ENCODE results near the gene GPC3.

Gene GPC3

DNA sequence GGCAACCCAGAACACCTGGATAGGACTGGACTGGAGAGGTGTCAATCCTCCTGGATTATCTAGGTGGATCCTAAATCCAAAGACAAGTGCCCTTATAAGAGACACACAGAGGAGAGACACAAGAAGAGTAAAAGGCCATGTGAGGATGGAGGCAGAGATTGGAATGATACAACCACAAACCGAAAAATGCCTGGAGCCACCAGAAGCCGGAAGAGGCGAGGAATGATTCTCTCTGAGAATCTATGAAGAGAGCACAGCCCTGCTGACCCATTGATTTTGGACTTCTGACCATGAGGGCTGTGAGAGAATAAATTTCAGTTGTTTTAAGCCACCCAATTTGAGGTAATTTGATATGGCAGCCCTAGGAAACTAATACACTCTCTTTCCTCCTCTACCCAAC is 20.1 kb downstream of the GPC3 start:
- DNase-seq: no peak

DNA sequence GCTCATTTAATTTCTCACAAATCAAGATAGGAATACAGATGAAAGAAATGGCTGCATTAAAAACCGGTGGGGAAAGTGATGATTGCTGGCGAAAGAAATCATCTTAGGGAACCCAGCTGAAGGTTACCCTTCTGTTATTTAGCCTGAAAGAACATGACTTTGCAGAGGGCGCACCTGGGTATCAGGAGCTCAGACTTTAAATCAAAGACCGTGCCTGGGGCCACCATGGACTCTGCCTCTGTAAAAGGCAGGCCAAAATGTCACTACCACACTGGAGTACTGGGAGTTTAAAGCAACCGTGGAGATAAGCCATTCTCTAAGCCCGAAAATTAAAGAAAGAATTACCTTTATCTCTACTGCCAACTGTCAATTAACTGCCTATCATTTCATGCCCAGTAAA is 24.3 kb downstream of the GPC3 start:
- DNase-seq: no peak

DNA sequence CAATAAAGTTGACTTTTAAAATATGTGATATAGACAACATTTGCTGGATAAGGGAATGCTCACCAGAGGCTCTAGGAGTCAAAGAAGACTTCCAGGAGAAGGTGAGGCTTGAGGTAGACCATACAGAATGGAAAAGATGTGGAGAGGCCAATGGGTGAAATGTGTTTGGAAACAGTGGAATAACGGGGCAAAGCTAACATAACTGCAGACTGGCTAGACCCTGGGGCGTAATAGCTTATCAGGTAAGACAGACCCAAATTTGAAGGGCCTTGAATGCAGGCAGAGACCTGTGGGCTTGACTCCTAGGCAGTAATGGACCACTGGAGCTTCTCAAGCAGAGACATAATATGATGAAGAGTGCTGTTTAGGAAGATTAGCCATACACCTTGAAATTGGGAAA is 25.4 kb downstream of the GPC3 start:
- DNase-seq: no peak

DNA sequence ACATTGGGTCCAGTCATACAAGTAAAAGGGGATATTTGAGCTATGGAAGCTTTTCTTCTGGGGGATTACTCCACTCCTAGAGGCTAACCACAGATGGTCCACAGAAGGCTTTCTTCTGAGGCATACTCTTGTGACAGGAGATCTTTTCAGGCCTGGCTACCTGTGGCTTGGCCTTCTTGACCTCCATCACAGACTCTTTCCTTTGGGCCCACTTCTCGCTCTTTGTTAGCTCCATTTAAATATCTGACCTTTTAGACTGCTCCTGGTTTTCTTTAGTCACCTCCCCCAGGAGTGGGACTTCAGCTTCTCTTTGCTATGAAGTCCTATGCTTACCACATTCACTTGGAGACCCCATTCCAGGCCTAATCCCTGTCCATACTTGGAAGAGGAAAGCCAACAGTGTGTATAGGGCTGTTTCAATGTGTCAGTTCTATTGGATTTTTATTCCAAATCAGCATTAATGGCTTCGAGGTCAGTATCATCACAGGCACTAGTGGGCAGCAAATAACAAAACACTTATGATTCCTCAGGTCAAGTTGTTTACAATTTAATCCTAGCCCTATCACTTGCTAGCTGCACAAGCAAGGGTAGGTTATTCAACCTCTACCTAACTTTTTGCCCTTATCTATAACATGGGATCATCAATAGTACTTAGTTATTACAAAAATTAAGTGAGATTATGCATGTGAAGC is 26.3 kb downstream of the GPC3 start:
- no peak for DNase-seq

DNA sequence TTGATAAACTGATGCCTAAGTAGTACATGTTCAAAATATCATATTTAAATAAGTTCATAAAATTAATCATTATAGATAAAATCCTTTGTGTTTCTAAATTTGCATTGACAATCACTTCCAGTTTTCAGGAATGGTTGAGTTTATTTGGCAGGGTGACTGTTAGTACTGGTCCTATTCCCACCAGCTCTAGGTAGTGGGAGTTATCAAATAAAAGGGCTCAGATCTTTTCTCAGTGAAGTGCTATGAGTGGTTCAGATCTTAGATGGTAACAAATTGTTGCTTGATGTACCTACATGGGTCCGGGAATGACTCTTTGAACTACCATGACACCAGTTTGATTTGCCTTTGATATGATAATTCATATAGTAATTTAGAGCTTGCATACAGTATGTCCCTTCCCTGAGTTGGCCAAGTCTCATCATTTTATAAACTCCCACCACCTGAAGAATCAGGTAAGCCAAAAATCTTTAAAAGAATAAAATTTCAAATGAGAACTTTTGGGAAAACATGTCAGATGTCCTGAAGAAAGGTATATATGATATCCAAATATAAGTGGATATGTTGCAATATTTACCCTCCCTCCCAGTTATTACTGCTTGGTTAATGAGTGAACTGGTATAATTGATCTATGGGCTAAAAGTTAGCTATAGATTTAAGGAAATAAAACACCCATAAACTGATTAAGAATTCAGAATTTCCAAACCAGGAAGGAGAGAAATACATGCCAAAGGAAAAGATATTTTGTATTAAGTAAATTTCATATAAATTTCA is 28.6 kb downstream of the GPC3 start:
- no peak for DNase-seq

DNA sequence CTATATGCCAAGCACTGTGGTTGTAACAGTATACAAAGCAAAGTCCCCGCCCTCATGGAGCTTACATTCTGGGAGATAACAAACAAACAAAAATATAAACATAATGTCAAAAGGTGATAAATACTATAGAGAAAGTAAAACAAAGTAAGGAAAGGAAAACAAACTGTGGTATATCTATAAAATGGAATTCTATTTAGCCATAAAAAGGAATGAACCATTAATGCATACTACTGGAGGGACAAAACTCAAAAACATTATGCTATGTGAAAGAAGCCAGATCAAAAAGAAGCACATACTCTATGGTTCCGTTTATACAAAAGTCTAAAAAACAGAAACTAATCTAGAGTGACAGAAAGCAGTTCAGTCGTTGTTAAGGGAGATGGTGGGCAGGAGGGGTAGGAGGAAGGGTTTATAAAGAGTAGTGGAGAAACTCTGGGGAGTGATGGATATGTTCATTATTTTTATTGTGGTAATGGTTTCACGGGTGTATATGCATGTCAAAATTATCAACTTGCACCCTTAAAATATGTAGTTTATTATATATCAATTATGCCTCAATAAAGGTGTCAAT is 31.5 kb downstream of the GPC3 start:
- DNase-seq: no peak

DNA sequence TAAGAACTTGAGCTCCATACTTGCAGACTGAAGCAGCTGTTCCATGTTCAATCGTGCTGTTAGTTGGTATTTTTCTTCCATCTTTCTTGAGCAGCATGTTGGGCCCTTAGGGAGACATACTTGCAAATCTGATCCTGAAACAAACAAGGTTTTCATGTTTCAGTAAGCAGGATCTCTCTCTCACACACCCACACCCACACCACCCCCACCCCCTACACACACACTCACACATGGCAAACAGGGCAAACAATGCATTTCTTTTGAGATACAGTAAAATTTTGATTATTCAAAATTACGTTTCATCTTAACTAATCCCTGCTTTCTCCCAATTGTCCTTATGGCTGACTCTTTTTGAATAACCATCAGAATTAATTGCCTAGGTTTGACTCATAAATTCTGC is 32.3 kb downstream of the GPC3 start:
- DNase-seq: no peak

DNA sequence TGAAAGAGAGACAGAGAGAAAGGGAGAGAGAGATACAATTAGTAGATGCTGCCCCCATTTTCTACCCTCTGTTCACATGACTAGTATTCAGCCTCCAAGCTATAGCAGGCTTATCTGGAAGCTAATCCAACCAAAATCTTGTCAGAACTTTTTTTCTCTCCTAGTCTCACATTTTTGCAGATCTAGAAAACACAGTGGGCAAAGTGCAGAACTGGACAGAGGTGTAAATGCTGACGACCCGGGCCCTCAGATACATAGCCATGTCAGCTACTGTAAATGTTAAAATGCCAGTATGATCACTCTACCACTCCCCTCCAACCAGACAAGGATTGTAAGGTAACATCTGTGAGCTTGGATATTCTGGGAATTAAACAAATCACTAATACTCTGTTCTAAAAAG is 34.3 kb downstream of the GPC3 start:
- no peak for DNase-seq

DNA sequence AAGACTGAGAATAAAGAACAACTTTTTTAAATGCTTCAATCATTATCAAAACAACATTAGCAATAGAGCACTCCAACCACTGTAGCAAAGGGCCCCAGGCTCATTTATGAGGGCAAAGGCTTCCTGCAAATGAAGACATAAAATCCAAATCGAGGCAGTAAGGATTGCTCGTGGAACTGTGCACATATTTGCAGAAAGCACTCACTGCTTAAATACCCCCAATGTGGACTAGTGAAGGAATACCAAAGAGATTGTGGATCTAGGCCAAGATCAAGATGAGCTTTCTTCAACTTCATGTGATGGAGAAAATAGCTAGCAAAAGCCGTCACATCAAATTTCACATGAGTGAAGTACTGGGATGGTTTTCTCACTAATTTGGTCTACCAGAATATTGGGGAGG is 35.2 kb downstream of the GPC3 start:
- no peak for DNase-seq

DNA sequence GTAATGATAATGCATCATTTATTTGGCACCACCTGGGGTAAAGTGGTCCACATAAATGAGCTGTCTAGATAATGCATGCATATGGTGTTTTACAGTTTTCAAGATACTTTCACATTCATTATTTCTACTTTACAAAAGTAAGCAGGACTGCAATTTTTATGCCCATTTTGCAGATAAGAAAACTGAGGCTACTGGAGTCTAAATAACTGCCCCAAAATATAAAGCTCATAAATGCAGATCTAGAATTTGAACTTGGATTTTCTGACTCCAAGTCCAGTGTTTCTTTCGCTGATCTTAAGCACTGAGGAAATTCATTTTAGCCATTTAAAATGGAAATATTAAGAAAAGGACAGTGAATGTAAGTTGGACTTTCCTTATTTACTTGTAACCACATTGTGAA is 36.5 kb downstream of the GPC3 start:
- DNase-seq: no peak

DNA sequence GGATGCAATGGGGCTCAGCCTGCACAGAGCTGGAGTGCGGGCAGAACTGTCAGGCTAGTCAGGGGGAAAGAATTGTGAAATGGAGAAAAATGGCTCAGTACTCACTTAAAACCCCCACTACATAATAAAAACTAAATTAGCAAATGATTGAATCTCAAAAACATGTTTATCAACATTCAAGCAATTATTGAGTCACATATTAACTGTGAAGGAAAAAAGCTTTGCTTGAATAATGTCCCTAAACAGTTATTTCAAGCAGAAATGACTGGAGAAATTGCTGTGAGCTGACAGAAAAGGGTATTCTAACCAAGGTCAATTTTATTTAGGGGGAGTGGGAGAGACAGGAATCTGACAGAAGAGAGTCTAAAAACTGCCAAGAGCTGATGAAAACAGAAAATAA is 37.4 kb downstream of the GPC3 start:
- no peak for DNase-seq

DNA sequence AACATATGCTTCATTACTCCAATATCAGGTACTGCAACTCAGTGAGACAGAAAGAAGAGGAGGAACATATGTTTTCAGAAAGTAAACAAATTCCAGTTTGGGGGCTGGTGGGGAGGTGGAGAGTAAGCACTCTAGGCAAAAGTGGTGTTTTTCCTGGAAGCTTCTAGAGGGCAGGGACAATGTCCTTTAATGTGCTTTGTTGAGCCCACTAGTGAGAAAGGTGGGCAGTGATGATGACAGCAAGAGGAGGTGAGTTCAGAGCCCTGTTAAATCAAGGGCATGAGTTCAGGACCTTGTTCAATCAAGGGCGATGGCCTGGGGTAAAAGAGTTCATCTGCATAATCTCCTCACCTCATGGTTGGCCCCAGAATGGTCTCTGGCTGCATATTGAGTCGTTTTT is 38.4 kb downstream of the GPC3 start:
- no peak for DNase-seq

DNA sequence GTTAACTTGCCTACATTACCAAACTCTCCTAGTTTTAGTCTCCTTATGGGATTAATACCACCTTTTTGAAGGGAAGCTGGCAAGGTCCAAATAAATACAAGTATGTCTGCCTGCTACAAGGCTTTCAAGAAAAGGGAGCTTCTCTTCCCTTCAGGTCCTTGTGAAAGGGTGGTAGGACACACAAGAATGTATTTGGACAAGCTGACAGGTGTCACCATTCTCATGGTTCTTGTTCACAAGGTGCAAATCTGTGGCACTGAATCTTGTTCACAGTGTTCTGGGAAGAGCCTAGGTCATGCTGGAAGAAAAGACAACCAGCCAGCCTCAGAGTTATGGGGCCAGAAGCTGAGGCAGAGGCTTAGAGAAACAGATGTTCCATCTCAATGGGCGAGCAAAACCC is 41.9 kb downstream of the GPC3 start:
- DNase-seq: no peak

DNA sequence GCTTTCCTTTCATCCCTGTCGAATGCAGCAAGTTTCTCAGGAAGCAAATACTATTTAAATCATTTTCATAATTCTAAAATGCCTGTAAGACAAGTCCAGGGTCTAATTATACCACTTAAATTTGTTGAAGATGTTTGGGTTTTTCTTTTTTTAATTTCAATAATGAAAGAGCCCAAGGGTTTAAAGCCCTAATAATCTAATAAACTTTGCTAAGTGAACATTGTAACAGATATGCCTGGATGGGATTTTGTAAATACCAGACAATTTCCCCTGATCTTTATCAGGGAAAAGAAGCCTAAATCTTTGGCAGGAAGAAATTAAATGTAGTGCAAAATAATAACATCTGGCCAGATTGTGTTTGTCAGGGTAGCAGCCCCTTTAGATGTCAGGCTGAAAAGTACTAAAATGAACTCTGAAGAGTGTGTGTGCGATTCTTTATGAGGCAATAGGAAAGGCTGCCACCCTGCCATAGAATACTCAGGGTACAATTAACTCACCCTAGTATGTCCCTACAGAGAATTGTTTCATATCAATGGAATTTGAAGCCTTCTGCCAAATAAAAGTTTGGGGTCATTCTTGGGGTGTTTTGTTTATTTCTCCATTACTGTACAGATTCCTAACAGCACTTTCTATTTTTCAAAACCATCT is 45.6 kb downstream of the GPC3 start:
- no peak for DNase-seq

DNA sequence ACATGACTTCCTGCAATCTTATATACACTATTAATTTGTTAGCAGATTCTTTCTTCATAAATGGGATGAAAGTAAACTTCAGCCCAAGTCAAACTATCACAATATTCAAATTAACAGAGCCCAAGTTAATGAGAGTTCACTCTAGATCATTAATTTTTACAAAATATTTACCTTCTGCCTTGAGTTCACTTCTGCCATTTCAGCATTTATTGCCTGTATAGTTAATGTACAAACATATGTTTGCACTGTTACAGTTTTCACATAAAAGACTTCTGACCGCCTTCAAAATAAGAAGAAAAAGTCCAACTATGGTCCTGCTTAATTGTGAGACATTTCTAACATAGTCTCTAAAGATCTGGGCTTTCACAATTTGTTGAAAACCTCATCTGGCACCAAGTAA is 46.9 kb downstream of the GPC3 start:
- DNase-seq: no peak

DNA sequence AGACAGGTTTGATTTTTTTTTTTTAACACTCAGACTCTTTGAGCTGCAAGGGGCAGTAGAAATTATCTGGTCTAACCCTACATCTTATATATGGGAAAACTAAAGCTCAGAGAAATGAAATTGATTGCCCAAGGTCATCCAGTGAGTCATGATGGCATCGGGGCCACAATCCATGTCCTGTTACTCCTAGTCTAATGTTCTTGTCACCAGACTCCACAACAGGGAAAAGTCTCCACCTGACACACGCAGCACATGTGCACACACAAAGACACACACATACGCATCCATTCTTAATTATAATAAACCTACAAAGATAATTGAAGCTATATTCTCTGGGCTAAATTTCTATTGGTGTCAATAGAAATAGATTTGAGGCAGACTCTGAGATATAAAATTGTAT is 48.4 kb downstream of the GPC3 start:
- DNase-seq: no peak

DNA sequence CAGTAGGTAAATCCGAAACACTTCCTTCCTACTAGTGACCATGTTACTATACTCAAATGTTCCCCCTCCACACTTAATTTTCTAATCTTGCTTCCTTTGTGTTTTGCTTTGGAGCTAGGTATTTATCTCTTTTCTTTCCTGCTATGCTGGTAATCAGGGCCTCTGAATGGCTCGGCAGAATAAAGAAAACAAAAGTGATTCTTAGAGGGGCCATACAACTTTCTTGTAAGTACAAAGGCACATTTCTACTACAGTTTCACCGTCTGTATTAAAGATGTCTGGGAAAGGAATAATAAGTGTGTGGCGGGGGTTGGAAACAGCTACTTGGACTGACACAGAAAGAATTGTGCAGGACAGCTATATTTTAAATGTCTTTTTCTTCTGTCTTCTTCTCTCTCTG is 50.3 kb downstream of the GPC3 start:
- no peak for DNase-seq

DNA sequence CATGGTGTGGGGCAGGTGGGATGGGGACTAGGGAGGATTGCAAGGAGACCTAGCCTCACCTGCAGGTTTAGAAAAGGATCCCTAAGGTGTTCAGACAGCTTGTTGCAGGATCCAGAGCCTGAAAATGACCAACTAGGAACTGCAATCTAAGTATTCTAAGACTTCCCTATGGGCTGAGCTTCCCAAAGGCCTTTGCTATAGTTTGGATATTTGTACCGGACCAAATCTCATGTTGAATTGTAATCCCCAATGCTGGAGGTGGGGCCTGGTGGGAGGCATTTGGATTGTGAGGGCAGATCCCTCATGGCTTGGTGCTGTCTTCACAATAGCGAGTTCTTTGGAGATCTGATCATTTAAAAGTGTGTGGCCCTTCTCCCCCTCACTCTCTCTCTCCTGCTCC is 52.1 kb downstream of the GPC3 start:
- no peak for DNase-seq

DNA sequence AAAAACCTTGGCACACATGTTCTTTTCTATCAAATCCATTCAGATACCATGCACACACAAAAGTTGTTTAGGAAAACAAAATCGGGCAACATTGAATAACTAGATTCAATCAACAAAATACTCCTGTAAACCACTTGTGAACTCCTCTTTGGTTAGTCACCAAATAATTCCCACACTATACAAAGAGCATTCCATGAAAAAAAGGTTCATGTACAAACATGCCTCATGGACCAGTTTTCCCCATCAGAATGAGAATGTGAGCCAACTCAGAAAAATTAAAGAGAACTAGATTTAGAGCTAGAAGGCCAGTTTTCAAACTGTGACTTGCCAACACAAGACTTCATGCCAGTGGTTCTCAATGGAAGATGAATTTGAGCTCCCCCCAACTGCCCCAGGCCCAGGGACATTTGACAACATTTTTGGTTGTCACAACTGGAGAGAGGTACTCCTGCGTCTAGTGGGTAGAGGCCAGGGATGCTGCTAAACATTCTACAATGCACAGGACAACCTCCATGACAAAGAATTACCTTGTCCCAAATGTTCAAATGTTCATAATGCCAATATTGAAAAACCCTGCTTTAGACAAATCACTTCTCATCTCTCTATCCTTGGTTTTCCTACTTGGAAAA is 55.4 kb downstream of the GPC3 start:
- DNase-seq: no peak

DNA sequence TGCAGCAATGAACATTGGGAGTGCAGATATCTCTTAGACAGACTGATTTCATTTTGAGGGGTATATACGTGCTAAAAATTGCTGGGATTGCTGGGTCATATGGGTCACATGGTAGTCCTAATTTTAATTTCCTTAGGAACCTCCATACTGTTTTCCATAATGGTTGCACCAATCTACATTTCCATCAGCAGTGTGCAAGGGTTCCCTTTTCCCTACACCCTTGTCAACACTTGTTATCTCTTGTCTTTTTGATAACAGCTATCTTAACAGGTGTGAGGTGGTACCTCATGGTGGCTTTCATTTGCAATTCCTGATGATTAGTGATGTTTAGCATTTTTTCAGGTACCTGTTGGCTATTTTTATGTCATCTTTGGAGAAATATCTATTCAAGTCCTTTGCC is 57.0 kb downstream of the GPC3 start:
- DNase-seq: no peak

DNA sequence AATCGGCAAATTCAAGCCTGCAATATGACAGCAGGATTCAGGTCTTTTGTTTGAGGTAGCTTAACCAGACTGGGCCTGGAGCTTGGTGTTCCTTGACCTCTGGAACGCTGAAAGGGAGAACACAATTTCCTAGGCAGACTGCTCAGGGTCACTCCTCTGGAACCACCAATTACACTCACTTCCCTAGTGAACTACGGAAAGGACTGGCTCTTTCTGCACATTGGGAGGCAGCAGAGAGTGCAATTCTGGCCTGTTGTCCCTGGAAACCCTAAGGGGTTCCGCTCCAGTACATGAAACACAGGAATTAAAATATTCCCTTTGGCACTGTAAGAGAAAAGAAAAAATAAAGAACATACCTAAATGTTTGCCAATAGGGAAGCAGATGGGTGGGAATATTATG is 58.6 kb downstream of the GPC3 start:
- no peak for DNase-seq

DNA sequence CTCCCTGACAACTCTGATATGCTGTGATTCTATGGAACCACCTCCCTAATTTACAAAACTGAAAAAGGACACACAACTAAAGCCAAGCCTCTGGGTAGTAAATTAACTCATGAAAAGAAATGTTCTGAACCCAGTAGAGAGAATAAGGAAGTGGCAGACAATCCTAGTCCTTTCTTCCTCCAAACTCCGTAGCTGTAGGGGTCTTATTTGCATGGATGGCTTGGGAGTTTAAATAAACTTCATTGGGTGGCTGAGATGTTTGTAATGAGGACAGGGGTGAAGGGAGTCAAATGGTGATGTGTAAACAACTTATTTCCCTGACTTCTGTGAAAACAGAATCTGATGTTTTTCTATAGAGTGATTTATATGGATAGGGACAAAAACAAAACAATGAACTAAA is 59.3 kb downstream of the GPC3 start:
- DNase-seq: no peak

DNA sequence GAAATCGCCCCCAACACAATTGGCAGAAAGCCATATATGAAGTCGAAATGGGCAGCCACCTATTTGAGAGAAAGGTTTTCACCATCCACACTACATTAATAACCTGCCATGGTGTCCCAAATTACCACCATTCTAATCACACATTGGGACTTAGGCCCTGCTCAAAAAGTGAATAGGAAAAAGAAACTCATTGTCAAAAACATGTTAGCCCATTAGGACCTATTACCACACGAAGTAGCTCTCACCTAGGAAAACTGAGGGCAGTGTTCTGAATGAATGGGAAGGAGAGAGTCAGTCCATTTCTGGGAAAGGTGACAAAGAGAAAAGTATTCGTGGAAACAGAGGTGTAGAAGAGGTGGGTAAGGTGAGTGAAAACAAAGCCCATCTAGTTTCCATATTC is 60.8 kb downstream of the GPC3 start:
- no peak for DNase-seq

DNA sequence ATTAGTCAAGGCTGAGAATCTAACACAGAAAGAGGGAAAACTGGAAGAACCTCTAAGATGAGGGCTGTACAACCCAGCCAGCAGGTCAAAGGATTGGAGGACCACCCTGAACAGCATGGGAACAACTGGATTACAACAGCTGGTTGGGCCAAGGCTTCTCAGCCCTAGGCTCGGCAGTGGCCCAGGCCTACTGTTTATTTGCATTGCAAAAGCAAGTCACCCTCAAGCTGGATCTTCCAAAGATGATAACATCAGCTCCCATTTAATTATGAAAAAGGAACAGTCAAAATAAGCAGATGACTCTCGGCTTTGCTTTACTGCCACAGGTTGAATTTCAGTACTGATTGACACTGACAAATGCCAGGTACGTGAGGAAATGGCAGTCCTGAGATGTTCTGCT is 61.8 kb downstream of the GPC3 start:
- no peak for DNase-seq

Data from activated CD8-positive, alpha-beta memory T cell treated with anti-CD3 and anti-CD28 coated beads, Interleukin-2, amount 50 U/mL, for 48 hours (primary cell).